GM23248 (cell line): Measurements from ENCODE around the gene ARSK.
"Not testable (repeated sequence)": the region's sequence is repeated elsewhere in the genome, so short reads cannot be mapped to it uniquely, and the experiment has no call there.

Source experiments
- EZH2 ChIP-seq: fragments of 200-600 bp; sonication (generic); IDR thresholded peaks from 2 replicates; pipeline ENCODE4 v1.6.1; 2018; ENCODE audit warnings: antibody characterized with exemption, mild to moderate bottlenecking; ENCODE audit not compliant: insufficient read depth, poor library complexity, severe bottlenecking
- EZH2phosphoT487 ChIP-seq: fragments of 200-600 bp; sonication (generic); IDR thresholded peaks from 2 replicates; pipeline ENCODE4 v1.6.1; 2018; ENCODE audit warnings: antibody characterized with exemption, moderate library complexity, mild to moderate bottlenecking, low read depth; ENCODE audit not compliant: insufficient read depth

GRCh38 chr5:95646226-95646568 lies 91.3 kb downstream of the ARSK start:
- TF ChIP-seq EZH2, EZH2phosphoT487: not testable (repeated sequence)
